ENCODE results near the gene SEC61G.

GRCh38 chr7:54709283-54709682 lies 49.7 kb downstream of the SEC61G start:
- TF ChIP-seq CTCF (conservative IDR thresholded peaks at IDR 0.05; ENCODE audit: low read length): no peak
- TF ChIP-seq EZH2phosphoT487 (IDR thresholded peaks at IDR 0.05; ENCODE audit: borderline replicate concordance): no peak

Measured in Loucy (cell line).